HepG2 (cell line): ENCODE results near the gene ADAMTSL3. TPM values are rescaled to one million over a fixed set of nuclear protein-coding genes. Genes with fewer than 3 reads are reported as not detected.

Source experiments
- HNF4A ChIP-seq: sonication (generic); formaldehyde crosslinking; IDR thresholded peaks from 2 replicates; pipeline ENCODE4 v1.4.0; 2020; ENCODE audit warnings: missing genetic modification reagents
- MLXIP ChIP-seq: sonication (generic); formaldehyde crosslinking; IDR thresholded peaks from 2 replicates; pipeline ENCODE4 v1.9.0; 2021; ENCODE audit warnings: missing genetic modification reagents, borderline replicate concordance
- NFE2L1 ChIP-seq: sonication (generic); formaldehyde crosslinking; IDR thresholded peaks from 2 replicates; pipeline ENCODE4 v1.4.0; 2020; ENCODE audit warnings: missing genetic modification reagents, mild to moderate bottlenecking, borderline replicate concordance
- RORA ChIP-seq: sonication (generic); formaldehyde crosslinking; IDR thresholded peaks from 2 replicates; pipeline ENCODE4 v1.5.0; 2020; ENCODE audit warnings: mild to moderate bottlenecking, missing genetic modification reagents, moderate library complexity
- SMARCE1 ChIP-seq: fragments of 450-650 bp; IDR thresholded peaks from 2 replicates; pipeline ENCODE4 v1.6.1; 2017; ENCODE audit warnings: borderline replicate concordance
- ZBTB38 ChIP-seq: sonication (generic); formaldehyde crosslinking; IDR thresholded peaks from 2 replicates; pipeline ENCODE4 v1.5.1; 2020; ENCODE audit warnings: mild to moderate bottlenecking, missing genetic modification reagents
- ZFAT ChIP-seq: sonication (generic); formaldehyde crosslinking; conservative IDR thresholded peaks from 2 replicates; pipeline ENCODE4 v1.8.1; 2023; ENCODE audit warnings: missing genetic modification reagents, inconsistent platforms
- ZFP36L2 ChIP-seq: sonication (generic); formaldehyde crosslinking; IDR thresholded peaks from 2 replicates; pipeline ENCODE4 v1.4.0; 2020; ENCODE audit warnings: missing genetic modification reagents
- ZNF317 ChIP-seq: sonication (generic); formaldehyde crosslinking; IDR thresholded peaks from 2 replicates; pipeline ENCODE4 v1.5.0; 2020; ENCODE audit warnings: mild to moderate bottlenecking, missing genetic modification reagents
- ZNF619 ChIP-seq: sonication (generic); formaldehyde crosslinking; IDR thresholded peaks from 2 replicates; pipeline ENCODE4 v1.4.0; 2020; ENCODE audit warnings: mild to moderate bottlenecking, missing genetic modification reagents
- ZNF709 ChIP-seq: sonication (generic); formaldehyde crosslinking; IDR thresholded peaks from 2 replicates; pipeline ENCODE4 v1.5.0; 2020; ENCODE audit warnings: mild to moderate bottlenecking, missing genetic modification reagents
- polyA plus RNA-seq, 8 experiments: library from polyadenylated mRNA; depleted of rRNA in 3 of 8; stranded (reverse) in 7 of 8; unstranded in 1 of 8; fragments of >200 nt; fragmentation: Illumina TruSeq in 4 of 8; extraction: Trizol in 4 of 8; gene quantifications; 2 replicates each; pipeline versions ENCODE4 v1.2.1 to v1.2.3, GENCODE V29; 2011 to 2016; ENCODE audit warnings: low read depth in 4 of 8, missing spikeins in 1 of 8, mixed read lengths in 1 of 8; ENCODE audit not compliant: insufficient read depth in 1 of 8
- total RNA-seq, 5 experiments: library from RNA; depleted of rRNA; stranded (reverse); fragments of >200 nt; fragmentation: Illumina TruSeq; extraction: Trizol; gene quantifications; 2 replicates each; pipeline ENCODE4 v1.2.3, GENCODE V29; 2016; ENCODE audit warnings: low read depth in 1 of 5
- TF ChIP-seq, protein P1 (sequence below): sonication (generic); formaldehyde crosslinking; IDR thresholded peaks from 2 replicates; pipeline ENCODE4 v1.5.1; 2020; ENCODE audit warnings: missing genetic modification reagents, mild to moderate bottlenecking, borderline replicate concordance
- TF ChIP-seq, protein P2 (sequence below): IDR thresholded peaks from 2 replicates; pipeline ENCODE4 v1.6.1; 2016; ENCODE audit warnings: missing biosample characterization, missing genetic modification reagents, low read depth

ADAMTSL3 gene
- total and polyA plus RNA-seq, 2 of the 13 experiments (the other 11 are each of a cell fraction or from before 2014, with no cell fraction given): 0.04 to 0.09 TPM

DNA sequence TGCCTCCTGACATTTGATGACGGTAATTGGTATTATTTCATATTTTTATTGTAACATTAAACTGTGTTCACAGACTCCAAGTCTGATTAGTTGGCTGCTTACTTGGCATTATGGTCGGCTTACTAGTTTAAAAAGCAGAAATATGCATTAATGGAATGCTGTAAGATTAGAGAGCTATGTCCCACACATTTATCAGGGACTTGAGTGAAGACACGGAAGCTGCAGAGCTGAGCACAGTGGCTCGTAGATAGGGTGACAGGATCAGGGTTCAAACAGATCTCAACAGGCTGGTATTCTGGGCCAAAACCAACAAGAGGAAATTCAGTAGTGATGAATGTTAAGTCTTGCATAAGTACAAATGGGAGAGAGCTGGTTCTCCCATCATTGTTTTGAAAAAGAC, 113.8 kb downstream of the ADAMTSL3 start (continued):
- TF ChIP-seq, protein P1, sequence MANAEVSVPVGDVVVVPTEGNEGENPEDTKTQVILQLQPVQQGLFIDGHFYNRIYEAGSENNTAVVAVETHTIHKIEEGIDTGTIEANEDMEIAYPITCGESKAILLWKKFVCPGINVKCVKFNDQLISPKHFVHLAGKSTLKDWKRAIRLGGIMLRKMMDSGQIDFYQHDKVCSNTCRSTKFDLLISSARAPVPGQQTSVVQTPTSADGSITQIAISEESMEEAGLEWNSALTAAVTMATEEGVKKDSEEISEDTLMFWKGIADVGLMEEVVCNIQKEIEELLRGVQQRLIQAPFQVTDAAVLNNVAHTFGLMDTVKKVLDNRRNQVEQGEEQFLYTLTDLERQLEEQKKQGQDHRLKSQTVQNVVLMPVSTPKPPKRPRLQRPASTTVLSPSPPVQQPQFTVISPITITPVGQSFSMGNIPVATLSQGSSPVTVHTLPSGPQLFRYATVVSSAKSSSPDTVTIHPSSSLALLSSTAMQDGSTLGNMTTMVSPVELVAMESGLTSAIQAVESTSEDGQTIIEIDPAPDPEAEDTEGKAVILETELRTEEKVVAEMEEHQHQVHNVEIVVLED (CRISPR knock-in tag): no peak
- TF ChIP-seq, protein P2, sequence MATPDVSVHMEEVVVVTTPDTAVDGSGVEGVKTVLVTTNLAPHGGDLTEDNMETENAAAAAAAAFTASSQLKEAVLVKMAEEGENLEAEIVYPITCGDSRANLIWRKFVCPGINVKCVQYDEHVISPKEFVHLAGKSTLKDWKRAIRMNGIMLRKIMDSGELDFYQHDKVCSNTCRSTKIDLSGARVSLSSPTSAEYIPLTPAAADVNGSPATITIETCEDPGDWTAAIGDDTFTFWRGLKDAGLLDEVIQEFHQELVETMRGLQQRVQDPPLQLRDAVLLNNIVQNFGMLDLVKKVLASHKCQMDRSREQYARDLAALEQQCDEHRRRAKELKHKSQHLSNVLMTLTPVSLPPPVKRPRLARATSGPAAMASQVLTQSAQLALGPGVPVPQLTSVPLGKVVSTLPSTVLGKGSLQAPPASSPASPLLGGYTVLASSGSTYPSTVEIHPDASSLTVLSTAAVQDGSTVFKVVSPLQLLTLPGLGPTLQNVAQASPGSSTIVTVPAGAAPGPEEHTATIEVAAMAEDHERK (CRISPR knock-in tag): no peak
- TF ChIP-seq RORA (CRISPR knock-in tag) (no peak), ZFP36L2 (CRISPR knock-in tag) (no peak), NFE2L1 (no peak), SMARCE1 (no peak), ZBTB38 (no peak), HNF4A (CRISPR knock-in tag) (no peak), MLXIP (CRISPR knock-in tag) (no peak), ZNF317 (CRISPR knock-in tag) (no peak), ZFAT (CRISPR knock-in tag) (no peak), ZNF709 (CRISPR knock-in tag) (no peak), ZNF619 (no peak)
